HG02938 (cell line): Measurements from ENCODE around the gene DPF3.

Experiments used
- ATAC-seq: cut with Tn5 transposase; IDR thresholded peaks from one replicate; pipeline ENCODE4 v1.9.1; 2021; ENCODE audit warnings: mild to moderate bottlenecking, moderate library complexity; ENCODE audit not compliant: unreplicated experiment

Gene DPF3

GRCh38 chr14:72688990-72689671 lies 204.8 kb downstream of the DPF3 start:
- no peak for ATAC-seq

DNA sequence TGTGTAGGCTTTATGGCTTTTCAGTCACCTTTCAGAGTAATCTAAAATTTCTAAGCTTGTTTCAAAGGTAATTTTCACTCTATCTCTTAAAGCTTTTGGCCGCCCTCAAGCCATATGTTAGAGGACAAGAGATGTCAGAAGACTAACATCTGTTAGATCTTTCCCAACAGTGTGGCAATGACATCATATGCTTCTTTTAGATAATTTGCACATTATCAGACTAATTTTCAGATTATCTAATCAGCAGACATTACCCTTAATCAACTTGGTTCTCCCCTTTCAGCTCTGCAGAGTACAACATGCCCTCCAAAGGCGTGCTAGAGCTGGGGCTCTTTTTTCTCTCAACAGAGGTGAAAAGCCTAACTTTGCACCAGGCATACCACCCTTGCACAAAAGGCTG lies 207.1 kb downstream of the DPF3 start:
- ATAC-seq = no peak

DNA sequence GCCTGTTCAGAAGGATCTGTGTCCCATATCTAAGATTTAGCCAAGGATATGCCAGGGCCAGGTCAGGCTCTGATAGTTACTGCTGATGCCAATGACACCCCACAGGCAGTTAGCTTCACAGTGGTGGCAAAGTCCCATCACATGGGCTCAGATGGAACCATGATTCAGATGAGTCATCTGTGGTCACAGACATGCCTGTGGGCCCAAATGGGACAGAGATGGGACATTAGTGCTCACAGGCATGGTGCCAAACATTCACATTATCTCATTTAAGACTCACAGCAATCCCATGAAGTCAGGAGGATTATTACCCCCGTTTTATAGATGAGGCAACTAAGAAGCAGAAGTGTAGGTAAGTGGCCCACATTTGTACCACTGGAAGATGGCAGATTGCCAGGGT lies 207.8 kb downstream of the DPF3 start:
- ATAC-seq = no peak

- ATAC-seq = no peak
Observed at GRCh38 chr14:72685456-72685855, 208.4 kb downstream of the DPF3 start.

GRCh38 chr14:72683787-72684186 lies 210.1 kb downstream of the DPF3 start:
- no peak for ATAC-seq

- no peak for ATAC-seq
Observed at GRCh38 chr14:72682188-72682587, 211.7 kb downstream of the DPF3 start.

- no peak for ATAC-seq
Observed at GRCh38 chr14:72680853-72681640, 212.9 kb downstream of the DPF3 start.

DNA sequence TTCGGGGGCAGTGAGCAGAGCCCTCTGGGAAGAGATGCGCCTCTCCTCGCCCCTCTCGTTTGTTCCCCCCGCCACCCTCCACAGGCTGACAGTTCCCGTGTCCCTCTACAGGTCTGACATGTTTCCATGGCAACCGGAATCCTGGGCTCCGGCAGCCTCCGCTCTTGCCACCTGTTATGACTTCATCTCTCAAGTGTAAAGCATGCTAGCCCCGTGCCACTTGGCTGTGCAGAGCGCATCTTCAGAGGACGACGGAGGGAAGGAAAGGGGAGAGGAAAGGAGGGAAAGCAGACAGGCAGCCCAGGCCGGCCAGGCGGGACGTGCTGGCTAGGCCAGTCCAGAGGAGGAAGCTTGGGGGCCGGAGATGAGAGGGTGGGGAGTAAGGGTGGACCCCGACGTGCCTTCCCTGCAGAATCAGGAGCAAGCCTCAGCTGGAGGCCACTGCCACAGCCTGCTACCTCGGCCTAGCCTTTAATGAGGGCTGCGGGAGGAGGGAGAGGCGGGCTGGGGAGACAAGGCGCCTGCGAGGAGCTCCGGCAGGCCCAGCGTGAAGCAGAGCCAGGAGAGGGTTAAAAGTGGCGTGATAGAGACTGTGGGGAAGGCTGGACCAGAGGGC lies 214.3 kb downstream of the DPF3 start:
- no peak for ATAC-seq

DNA sequence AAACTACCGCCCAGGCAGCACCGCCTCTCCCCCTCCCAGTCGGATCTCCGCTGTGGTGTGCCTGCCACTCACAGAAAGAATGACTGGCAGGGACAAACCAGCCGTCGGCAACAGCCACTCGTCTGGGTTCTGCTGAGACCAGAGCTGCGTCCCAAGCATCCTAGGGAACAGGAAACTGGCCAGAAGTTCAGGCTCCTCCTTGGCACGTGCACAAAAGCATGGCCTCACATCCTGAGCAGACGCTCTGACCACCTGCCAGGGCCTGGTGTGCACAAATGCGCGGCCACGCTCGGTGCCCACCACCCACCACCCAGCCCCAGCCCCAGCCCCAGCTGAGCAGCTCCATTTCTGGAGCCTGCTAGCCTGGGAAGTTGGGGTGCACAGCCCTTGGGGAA lies 214.8 kb downstream of the DPF3 start:
- no peak for ATAC-seq

DNA sequence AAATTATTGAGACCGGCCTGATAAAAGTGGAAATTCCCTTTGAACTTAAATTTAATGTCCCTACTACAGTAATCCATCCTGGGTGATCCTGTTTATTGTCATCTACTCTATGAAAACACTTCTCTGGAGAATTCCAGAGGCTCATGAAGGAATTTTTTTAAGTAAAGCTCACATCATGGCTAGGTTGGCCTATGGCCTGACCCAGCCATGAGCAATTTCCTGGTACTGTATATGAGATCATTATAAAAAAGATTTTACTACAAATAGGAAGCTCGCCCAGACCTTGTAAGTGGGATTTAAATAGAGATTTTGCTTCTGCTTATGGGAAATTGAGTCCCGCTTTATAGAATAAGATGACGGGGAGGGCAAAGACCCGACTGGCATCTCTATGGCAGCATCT lies 215.5 kb downstream of the DPF3 start:
- ATAC-seq = no peak

GRCh38 chr14:72677664-72678063 lies 216.2 kb downstream of the DPF3 start:
- no peak for ATAC-seq

DNA sequence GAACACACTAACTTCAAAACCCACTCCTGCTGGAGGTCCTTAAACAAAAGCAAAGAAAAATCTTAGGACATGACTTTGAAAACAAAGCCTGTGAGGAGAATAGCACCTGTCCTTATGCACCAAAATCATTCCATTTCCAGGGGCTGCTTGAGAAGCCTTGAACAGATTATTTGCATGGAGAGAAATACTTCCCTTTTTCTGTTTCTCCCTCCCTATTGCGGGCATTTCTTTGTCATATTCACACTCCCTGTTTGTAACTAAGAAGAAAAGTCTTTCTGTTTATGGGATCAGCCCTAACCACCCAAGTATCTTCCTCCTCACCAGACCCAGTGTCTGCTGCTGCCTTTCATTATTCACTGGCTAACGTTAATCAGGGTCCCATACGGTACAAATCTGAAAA lies 218.8 kb downstream of the DPF3 start:
- ATAC-seq = no peak

GRCh38 chr14:72673179-72673578 lies 220.7 kb downstream of the DPF3 start:
- no peak for ATAC-seq

DNA sequence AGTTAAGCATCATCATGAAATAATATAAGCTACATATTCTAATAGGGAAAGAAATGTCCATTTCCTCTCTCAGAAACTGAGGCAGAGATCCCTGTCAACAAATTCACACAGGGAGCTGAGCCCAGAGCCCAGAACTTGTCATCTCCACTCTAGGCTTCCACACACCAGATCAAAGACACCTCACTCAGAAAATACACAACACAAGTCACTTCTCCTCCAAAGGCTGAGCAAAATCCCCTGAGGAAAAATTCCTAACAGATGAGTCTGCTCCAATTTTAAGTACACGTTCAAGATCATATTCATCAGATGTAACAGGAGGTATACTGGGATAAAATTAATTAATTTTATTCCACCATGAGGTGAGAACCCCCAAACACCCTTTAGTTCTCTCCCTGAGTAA lies 227.3 kb downstream of the DPF3 start:
- ATAC-seq = no peak

DNA sequence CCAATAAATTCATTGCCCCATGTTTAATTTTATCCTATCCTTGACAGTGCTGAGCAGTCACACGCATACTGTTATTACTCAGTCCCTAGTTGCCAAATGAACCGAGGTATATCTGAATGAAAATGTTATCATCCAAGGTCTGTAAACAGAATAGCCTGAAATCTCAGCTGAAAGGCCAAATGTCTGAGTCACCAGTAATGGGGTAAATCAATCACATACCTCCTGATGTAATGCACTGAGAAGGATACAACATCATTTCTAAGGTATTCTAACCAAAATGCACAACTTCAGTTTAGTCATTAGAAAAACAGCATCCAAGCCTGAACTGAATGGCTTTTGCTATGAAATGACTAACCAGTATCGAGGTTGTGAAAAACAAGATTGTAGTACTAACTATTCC lies 228.6 kb downstream of the DPF3 start:
- no peak for ATAC-seq

- ATAC-seq = no peak
Observed at GRCh38 chr14:72664651-72665050, 229.2 kb downstream of the DPF3 start.

DNA sequence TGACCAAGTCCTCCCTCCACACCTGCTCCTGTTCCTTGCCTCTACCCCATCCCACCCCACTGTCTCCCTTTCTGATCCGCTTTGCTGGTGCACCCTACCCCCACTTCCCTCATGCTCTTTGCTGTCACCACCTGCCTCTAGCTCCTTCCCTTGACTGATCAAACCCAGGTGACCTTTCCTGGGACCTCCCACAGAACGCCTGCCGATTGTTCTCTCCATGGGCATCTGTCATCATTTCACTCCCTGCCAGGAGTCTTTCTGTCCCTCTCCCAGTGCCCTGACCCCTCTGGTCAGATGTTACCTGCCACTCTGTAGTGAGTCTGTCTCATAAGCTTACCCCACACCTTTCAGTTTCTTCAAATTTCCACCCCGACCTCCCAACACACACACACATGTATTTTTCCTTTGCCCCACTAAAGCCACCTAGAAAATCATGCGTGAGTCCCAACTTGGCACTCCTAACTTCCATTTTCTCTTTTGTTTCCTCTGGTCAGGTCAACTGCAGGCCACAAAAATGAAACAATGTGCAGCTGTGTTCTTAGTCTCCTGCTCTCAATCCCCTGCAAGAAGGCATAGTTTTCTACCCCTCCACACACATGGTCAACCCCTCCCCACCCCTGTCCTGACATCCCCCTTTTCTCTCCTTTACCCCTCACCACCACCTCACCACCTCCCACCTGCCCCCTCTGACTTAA lies 229.8 kb downstream of the DPF3 start:
- ATAC-seq = no peak

DNA sequence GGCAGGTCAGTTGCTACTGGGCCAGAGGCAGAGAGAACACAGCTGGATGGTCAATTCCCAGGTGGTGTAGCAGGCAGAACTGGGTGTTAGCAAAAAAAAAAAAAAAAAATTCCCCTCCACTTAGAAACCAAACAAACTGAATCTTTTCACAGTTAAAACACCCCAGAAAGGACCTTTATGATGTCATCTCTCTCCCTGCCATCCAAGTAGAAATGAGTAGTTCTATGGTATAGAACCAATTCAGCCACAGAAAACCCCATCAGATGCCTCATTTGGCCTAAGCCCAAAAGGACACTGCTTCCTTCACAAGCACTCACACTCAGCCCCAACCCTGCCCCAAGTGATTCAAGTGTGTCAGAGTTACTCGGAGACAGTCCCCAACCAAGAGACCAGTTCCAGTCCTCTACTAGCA lies 230.8 kb downstream of the DPF3 start:
- no peak for ATAC-seq

DNA sequence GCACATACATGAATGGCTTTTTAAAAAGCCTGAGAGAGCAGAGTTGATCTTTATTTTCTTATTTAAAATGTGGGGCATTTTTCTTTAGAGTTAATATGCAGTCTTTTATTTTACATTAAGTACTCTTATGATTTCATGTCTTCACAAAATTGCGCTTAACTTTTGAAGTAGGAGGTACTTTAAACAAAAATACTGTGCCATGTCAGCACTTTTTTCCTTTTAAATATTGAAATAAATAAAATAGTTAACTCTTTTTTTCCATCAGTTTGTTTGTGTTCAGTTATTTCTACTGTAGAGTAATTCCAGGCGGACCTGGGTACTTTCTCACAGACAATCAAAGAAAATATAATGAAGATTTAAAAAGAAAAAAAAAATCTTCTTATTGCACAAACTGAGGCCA lies 231.7 kb downstream of the DPF3 start:
- no peak for ATAC-seq

- no peak for ATAC-seq
Observed at GRCh38 chr14:72657214-72657921, 236.5 kb downstream of the DPF3 start.

DNA sequence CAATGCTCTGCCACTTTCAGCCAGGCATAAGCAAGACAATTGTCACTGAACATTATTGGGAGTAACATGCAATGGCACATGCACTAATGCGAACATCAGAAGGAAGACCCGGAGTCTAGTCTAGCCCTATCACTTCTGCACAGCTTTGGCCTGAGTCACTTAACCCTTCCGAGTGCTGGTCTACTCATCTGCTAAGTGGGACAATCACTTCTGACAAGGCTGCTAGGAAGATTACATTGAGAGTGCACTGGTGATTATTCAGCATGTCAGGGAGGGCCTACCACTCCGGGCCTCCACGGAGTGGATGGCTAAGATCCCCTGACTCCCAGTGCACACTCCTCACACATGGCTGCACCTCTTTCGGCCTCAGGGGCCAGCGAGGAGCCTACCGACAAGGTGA lies 240.9 kb downstream of the DPF3 start:
- no peak for ATAC-seq
